Type B pancreatic cell (in vitro differentiated cells): Measurements from ENCODE around the gene DAB1. TPM values are rescaled to one million over a fixed set of nuclear protein-coding genes. Genes with fewer than 3 reads are reported as not detected.

Source experiments
- DNase-seq: peaks from one replicate; pipeline ENCODE4 v3.0.0; 2021; ENCODE audit warnings: mixed read lengths; ENCODE audit not compliant: unreplicated experiment; ENCODE audit errors: extremely low spot score
- H3K27ac Mint-ChIP-seq: 2 replicates; pipeline ENCODE4 v1.8.0; 2021; ENCODE audit warnings: mild to moderate bottlenecking, mixed read lengths
- H3K27me3 Mint-ChIP-seq: 2 replicates; pipeline ENCODE4 v1.8.0; 2021; ENCODE audit warnings: mixed read lengths
- H3K36me3 Mint-ChIP-seq: 2 replicates; pipeline ENCODE4 v1.8.0; 2021; ENCODE audit warnings: mixed read lengths
- H3K4me1 Mint-ChIP-seq: one replicate; pipeline ENCODE4 v1.8.0; 2021; ENCODE audit warnings: mixed read lengths; ENCODE audit not compliant: unreplicated experiment
- H3K4me3 Mint-ChIP-seq: 2 replicates; pipeline ENCODE4 v1.8.0; 2021; ENCODE audit warnings: mild to moderate bottlenecking, mixed read lengths
- H3K9me3 Mint-ChIP-seq: 2 replicates; pipeline ENCODE4 v1.8.0; 2021; ENCODE audit warnings: mixed read lengths
- total RNA-seq: library from RNA; stranded (reverse); gene quantifications from 2 replicates; pipeline ENCODE4 v1.2.1, GENCODE V29; 2021; ENCODE audit warnings: low replicate concordance
- TF ChIP-seq, protein P1 (sequence below): fragments of 200-600 bp; sonication (generic); conservative IDR thresholded peaks from 2 replicates; pipeline ENCODE4 v1.5.0; 2021; ENCODE audit warnings: antibody characterized with exemption, mild to moderate bottlenecking

DAB1 gene
- total RNA-seq, 1 donor from 2014 or later: 7.3 TPM

DNA sequence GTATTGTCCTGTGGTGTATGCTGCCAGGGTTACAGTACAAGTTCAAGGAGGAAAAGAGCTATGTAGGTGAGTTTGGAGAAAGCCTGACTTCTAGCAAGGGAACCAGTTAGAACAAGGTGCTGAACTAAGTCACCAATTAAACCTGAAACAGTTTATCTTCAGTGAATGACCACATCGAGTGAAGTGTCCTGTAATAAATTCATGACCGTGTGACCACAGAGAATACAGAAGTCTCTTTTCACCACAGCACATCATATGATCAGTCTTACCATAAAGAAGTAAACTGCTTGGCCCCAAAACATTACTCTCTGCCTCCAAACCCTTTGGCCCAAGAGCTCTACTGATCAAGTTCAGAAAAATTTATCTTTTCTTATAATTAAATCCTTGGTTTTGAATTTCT is 141.4 kb downstream of the DAB1 start:
- H3K27me3 Mint-ChIP-seq: peaks cover 2% of the 10 kb centered on the region
- H3K36me3 Mint-ChIP-seq: no peaks in the 10 kb centered on the region
- peaks cover 4% of the 10 kb centered on the region for H3K4me1 Mint-ChIP-seq
- TF ChIP-seq, protein P1, sequence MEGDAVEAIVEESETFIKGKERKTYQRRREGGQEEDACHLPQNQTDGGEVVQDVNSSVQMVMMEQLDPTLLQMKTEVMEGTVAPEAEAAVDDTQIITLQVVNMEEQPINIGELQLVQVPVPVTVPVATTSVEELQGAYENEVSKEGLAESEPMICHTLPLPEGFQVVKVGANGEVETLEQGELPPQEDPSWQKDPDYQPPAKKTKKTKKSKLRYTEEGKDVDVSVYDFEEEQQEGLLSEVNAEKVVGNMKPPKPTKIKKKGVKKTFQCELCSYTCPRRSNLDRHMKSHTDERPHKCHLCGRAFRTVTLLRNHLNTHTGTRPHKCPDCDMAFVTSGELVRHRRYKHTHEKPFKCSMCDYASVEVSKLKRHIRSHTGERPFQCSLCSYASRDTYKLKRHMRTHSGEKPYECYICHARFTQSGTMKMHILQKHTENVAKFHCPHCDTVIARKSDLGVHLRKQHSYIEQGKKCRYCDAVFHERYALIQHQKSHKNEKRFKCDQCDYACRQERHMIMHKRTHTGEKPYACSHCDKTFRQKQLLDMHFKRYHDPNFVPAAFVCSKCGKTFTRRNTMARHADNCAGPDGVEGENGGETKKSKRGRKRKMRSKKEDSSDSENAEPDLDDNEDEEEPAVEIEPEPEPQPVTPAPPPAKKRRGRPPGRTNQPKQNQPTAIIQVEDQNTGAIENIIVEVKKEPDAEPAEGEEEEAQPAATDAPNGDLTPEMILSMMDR: no peak
- H3K9me3 Mint-ChIP-seq: no peaks in the 10 kb centered on the region
- no peak overlapping the region for H3K4me3 Mint-ChIP-seq
- no peak for DNase-seq
- no peak overlapping the region for H3K27ac Mint-ChIP-seq

DNA sequence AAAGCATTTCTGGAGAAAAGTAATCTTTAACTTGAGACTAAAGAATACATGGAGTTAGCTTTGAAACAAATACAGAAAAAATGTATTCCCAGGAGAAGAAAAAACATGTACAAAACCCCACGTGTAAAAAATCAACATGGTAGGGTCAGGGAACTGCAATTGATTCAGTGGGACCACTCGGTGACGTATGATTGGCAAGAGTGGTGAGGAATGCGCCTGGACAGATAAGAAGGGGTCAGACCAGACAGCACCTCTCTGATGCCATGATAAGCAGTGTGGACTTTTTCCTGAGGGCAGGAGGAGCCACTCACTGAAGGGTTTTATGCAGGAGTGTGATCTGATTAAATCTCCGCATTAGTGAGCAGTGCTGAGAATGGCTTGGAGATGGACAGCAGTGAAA is 142.5 kb downstream of the DAB1 start:
- Mint-ChIP-seq H3K36me3 (no peaks in the 10 kb centered on the region), H3K27ac (peak overlapping the region; percentile 3), H3K4me1 (peaks cover 4% of the 10 kb centered on the region), H3K4me3 (no peak overlapping the region), H3K27me3 (peaks cover 6% of the 10 kb centered on the region), H3K9me3 (no peaks in the 10 kb centered on the region)
- no peak for DNase-seq
- TF ChIP-seq, protein P1: no peak

DNA sequence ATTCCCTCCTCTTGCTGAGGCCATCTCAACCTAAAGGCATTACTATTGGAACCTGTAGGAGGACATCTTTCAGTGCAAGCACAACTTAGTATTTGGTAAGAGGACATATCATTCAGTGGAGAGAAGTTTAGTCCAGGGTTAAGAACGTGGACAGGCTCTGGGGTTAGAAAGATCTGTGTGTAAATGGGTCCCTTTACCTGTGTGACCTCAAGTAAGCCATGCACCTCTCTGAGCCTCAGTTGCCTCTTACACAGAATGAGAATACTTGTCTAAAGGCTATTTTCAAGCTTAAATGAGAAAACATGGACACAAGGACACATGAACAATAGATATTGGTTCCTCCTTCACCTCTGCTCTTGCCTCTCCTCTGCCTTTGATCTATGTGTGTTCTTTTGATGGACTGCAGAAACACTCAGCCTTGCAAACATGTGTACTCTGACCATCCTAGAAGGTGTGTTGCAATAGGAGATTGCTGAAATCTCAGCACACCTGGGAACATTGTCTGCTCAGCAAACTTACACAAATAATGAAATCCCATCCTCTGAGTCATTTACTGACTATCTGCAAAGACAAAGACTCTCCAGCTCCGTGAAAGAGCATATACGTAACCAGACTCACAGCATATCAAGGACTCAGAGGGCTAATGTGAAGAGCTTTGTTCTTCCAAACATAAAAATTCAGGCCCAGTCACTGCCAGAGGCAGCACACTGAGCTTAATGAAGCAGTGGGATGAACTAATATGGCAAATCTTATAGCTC is 143.8 kb downstream of the DAB1 start:
- peak overlapping the region; percentile 71 for H3K27ac Mint-ChIP-seq
- TF ChIP-seq, protein P1: no peak
- no peaks in the 10 kb centered on the region for H3K36me3 Mint-ChIP-seq
- no peaks in the 10 kb centered on the region for H3K9me3 Mint-ChIP-seq
- DNase-seq: no peak
- H3K27me3 Mint-ChIP-seq: peaks cover 6% of the 10 kb centered on the region
- no peak overlapping the region for H3K4me3 Mint-ChIP-seq
- peaks cover 4% of the 10 kb centered on the region for H3K4me1 Mint-ChIP-seq

DNA sequence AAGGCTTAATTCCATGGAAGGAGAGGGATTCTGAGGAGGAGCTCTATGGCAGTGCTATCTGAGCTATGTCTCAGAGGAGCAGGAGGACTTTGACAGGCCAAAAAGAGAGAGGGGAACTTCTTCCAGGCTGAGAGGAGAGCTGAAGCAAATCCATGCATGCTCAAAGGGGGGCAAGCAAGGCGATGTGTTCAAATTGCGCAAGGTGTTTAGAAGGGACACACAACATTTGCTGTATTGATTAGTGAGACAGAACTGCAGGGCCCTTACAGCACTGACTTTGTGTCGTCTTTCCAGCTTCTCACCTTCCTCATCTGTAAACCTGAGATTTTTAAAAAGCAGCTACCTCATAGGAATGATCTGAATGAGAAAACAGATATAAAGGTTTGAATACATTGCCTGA is 145.3 kb downstream of the DAB1 start:
- TF ChIP-seq, protein P1: no peak
- H3K4me1 Mint-ChIP-seq: peaks cover 4% of the 10 kb centered on the region
- peaks cover 6% of the 10 kb centered on the region for H3K27me3 Mint-ChIP-seq
- no peak overlapping the region for H3K27ac Mint-ChIP-seq
- DNase-seq: no peak
- no peaks in the 10 kb centered on the region for H3K9me3 Mint-ChIP-seq
- H3K4me3 Mint-ChIP-seq: no peak overlapping the region
- no peaks in the 10 kb centered on the region for H3K36me3 Mint-ChIP-seq

DNA sequence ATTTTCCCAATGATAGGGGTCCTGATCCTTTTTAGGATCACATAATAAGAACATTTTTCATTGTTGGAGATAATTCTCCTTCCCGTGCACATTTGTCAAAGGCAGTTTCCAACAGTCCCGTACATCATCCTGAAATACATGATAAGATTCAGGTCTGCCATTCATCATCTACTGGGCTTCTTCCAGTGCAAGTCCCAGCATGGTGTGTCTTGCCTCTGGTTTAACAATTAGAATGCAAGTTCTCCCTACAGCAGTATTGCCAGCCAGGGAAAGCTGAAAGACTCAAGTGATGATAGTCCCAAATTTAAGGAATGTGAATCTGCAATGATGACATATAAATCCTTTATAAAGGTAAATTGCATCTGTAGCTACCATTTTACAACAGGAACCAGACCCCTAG is 146.2 kb downstream of the DAB1 start:
- TF ChIP-seq, protein P1: no peak

More for the DNA sequence above, 146.2 kb downstream of the DAB1 start:
- H3K27ac Mint-ChIP-seq: no peak overlapping the region
- no peak for DNase-seq
- no peaks in the 10 kb centered on the region for H3K36me3 Mint-ChIP-seq
- H3K9me3 Mint-ChIP-seq: no peaks in the 10 kb centered on the region
- H3K4me3 Mint-ChIP-seq: no peak overlapping the region
- H3K27me3 Mint-ChIP-seq: peaks cover 6% of the 10 kb centered on the region
- H3K4me1 Mint-ChIP-seq: peaks cover 4% of the 10 kb centered on the region
